HEK293 (cell line): ENCODE measurements around the gene ZNF556.

Experiments
- CTCF ChIA-PET: fragments of 350-600 bp; formaldehyde crosslinking; extraction: SDS; loops from one replicate; lab custom pipeline; 2021; ENCODE audit warnings: antibody characterized with exemption; lab: Yijun Ruan, JAX
- POLR2A ChIA-PET: fragments of 300-600 bp; formaldehyde crosslinking; extraction: SDS; loops from one replicate; lab custom pipeline; 2020; ENCODE audit warnings: antibody characterized with exemption, inconsistent platforms; lab: Yijun Ruan, JAX
- H3K27ac ChIP-seq: fragments of 200-500 bp; sonication (Bioruptor generic); 2 replicates; pipeline ENCODE4 v1.5.1; 2014; ENCODE audit warnings: low read depth, low read length, control low read depth, inconsistent platforms; ENCODE audit errors: extremely low read depth
- H3K36me3 ChIP-seq, 2 experiments: fragments of 200-500 bp in 1 of 2; sonication (Bioruptor generic) in 1 of 2; 1 replicate in 1 of 2; 2 replicates in 1 of 2; pipeline ENCODE4 v1.5.1; 2014 to 2017; ENCODE audit warnings: inconsistent platforms in 2 of 2, low read length in 2 of 2; ENCODE audit not compliant: control insufficient read depth in 2 of 2, insufficient read depth in 1 of 2
- H3K4me1 ChIP-seq: fragments of 200-500 bp; sonication (Bioruptor generic); 2 replicates; pipeline ENCODE4 v1.5.1; 2014; ENCODE audit warnings: mild to moderate bottlenecking, low read length, inconsistent platforms; ENCODE audit not compliant: control insufficient read depth, insufficient read depth
- H3K4me3 ChIP-seq: 2 replicates; pipeline ENCODE4 v1.5.1; 2011; ENCODE audit warnings: low read depth, mild to moderate bottlenecking, control low read depth, low read length, moderate library complexity
- H3K9me3 ChIP-seq: fragments of 200-500 bp; sonication (Bioruptor generic); 2 replicates; pipeline ENCODE4 v1.5.1; 2014; ENCODE audit warnings: low read depth, low read length, inconsistent platforms; ENCODE audit not compliant: control insufficient read depth, insufficient read depth
- AEBP2 ChIP-seq: fragments of 450-650 bp; formaldehyde crosslinking; IDR thresholded peaks from 2 replicates; pipeline ENCODE4 v1.5.1; 2016; ENCODE audit warnings: missing biosample characterization, missing genetic modification characterization, borderline replicate concordance
- CTCF ChIP-seq: fragments of 450-650 bp; formaldehyde crosslinking; IDR thresholded peaks from 2 replicates; pipeline ENCODE4 v1.5.1; 2016; ENCODE audit warnings: missing biosample characterization, missing genetic modification characterization
- FEZF1 ChIP-seq: fragments of 450-650 bp; formaldehyde crosslinking; IDR thresholded peaks from 2 replicates; pipeline ENCODE4 v1.5.1; 2016; ENCODE audit warnings: missing biosample characterization, missing genetic modification characterization
- GLI2 ChIP-seq: fragments of 450-650 bp; formaldehyde crosslinking; IDR thresholded peaks from 2 replicates; pipeline ENCODE4; 2017; ENCODE audit warnings: missing biosample characterization, missing genetic modification characterization, low read depth, borderline replicate concordance
- KLF10 ChIP-seq: fragments of 450-650 bp; IDR thresholded peaks from 2 replicates; pipeline ENCODE4 v1.5.1; 2018; ENCODE audit warnings: missing biosample characterization, mild to moderate bottlenecking, missing genetic modification characterization
- SETDB1 ChIP-seq: IDR thresholded peaks from one replicate; pipeline ENCODE4 v1.6.1; 2017; ENCODE audit warnings: mild to moderate bottlenecking, low read length, moderate library complexity, mixed read lengths; ENCODE audit not compliant: insufficient read length
- SP2 ChIP-seq: fragments of 450-650 bp; formaldehyde crosslinking; IDR thresholded peaks from 2 replicates; pipeline ENCODE4 v1.5.1; 2016; ENCODE audit warnings: missing biosample characterization, missing genetic modification characterization
- TCF7L2 ChIP-seq: IDR thresholded peaks from 2 replicates; pipeline ENCODE4 v1.6.1; 2011; ENCODE audit warnings: low read depth, mild to moderate bottlenecking, inconsistent platforms, low read length, moderate library complexity, borderline replicate concordance
- ZNF114 ChIP-seq: fragments of 450-650 bp; formaldehyde crosslinking; IDR thresholded peaks from 2 replicates; pipeline ENCODE4 v1.5.0; 2017; ENCODE audit warnings: missing biosample characterization, missing genetic modification characterization
- ZNF157 ChIP-seq: fragments of 450-650 bp; formaldehyde crosslinking; IDR thresholded peaks from 2 replicates; pipeline ENCODE4 v1.5.1; 2016; ENCODE audit warnings: missing biosample characterization, missing genetic modification characterization
- ZNF214 ChIP-seq: fragments of 450-650 bp; formaldehyde crosslinking; IDR thresholded peaks from 2 replicates; pipeline ENCODE4 v1.5.1; 2017; ENCODE audit warnings: missing biosample characterization, mild to moderate bottlenecking, missing genetic modification characterization, borderline replicate concordance
- ZNF239 ChIP-seq: fragments of 450-650 bp; formaldehyde crosslinking; IDR thresholded peaks from 2 replicates; pipeline ENCODE4 v1.5.1; 2016; ENCODE audit warnings: missing biosample characterization, missing genetic modification characterization
- ZNF292 ChIP-seq: fragments of 450-650 bp; formaldehyde crosslinking; IDR thresholded peaks from 2 replicates; pipeline ENCODE4 v1.5.1; 2016; ENCODE audit warnings: low read depth, missing biosample characterization, missing genetic modification characterization, borderline replicate concordance
- ZNF350 ChIP-seq: fragments of 450-650 bp; formaldehyde crosslinking; IDR thresholded peaks from 2 replicates; pipeline ENCODE4 v1.5.0; 2017; ENCODE audit warnings: missing biosample characterization, mild to moderate bottlenecking, missing genetic modification characterization
- ZNF362 ChIP-seq: fragments of 450-650 bp; formaldehyde crosslinking; IDR thresholded peaks from 2 replicates; pipeline ENCODE4 v1.5.1; 2016; ENCODE audit warnings: missing biosample characterization, missing genetic modification characterization
- ZNF423 ChIP-seq: fragments of 450-650 bp; formaldehyde crosslinking; IDR thresholded peaks from 2 replicates; pipeline ENCODE4 v1.5.1; 2016; ENCODE audit warnings: missing biosample characterization, missing genetic modification characterization
- ZNF449 ChIP-seq: fragments of 450-650 bp; formaldehyde crosslinking; IDR thresholded peaks from 2 replicates; pipeline ENCODE4 v1.5.1; 2017; ENCODE audit warnings: missing biosample characterization, mild to moderate bottlenecking, missing genetic modification characterization, moderate library complexity
- ZNF514 ChIP-seq: fragments of 450-650 bp; formaldehyde crosslinking; IDR thresholded peaks from 2 replicates; pipeline ENCODE4 v1.5.1; 2016; ENCODE audit warnings: missing biosample characterization, missing genetic modification characterization
- ZNF571 ChIP-seq: fragments of 450-650 bp; formaldehyde crosslinking; IDR thresholded peaks from 2 replicates; pipeline ENCODE4 v1.5.0; 2017; ENCODE audit warnings: missing biosample characterization, missing genetic modification characterization
- ZNF639 ChIP-seq: fragments of 450-650 bp; formaldehyde crosslinking; IDR thresholded peaks from 2 replicates; pipeline ENCODE4 v1.5.1; 2016; ENCODE audit warnings: missing biosample characterization, missing genetic modification characterization
- ZNF645 ChIP-seq: fragments of 450-650 bp; formaldehyde crosslinking; IDR thresholded peaks from 2 replicates; pipeline ENCODE4; 2016; ENCODE audit warnings: missing biosample characterization, missing genetic modification characterization
- ZNF776 ChIP-seq: fragments of 450-650 bp; formaldehyde crosslinking; IDR thresholded peaks from 2 replicates; pipeline ENCODE4 v1.5.0; 2017; ENCODE audit warnings: missing biosample characterization, missing genetic modification characterization, borderline replicate concordance
- ZNF791 ChIP-seq: fragments of 450-650 bp; formaldehyde crosslinking; IDR thresholded peaks from 2 replicates; pipeline ENCODE4 v1.5.1; 2016; ENCODE audit warnings: missing biosample characterization, missing genetic modification characterization
- ZSCAN23 ChIP-seq: fragments of 450-650 bp; formaldehyde crosslinking; IDR thresholded peaks from 2 replicates; pipeline ENCODE4 v1.5.1; 2016; ENCODE audit warnings: missing biosample characterization, missing genetic modification characterization

Gene ZNF556

GRCh38 chr19:2867025-2867991, at the start of gene ZNF556:
ZNF556 (plus strand) TSS chr19:2867335; CDS start chr19:2867422, 87 bp downstream.
- CTCF ChIA-PET: interaction anchor here (0.7 to 1.4 kb wide), 2 partner anchors 20 to 609 kb away, joined by 3 read pairs; no protein-coding TSS in a partner anchor
- Histone ChIP-seq H3K4me3 (no peak within 1 kb of the TSS), H3K36me3 (no peaks in the 10 kb centered on the region), H3K4me1 (no peaks in the 10 kb centered on the region), H3K27ac (no peak within 1 kb of the TSS), H3K9me3 (no peaks in the 10 kb centered on the region)
- peak; percentile 25; the same call in 1 of the 2 replicates for TF ChIP-seq SP2 (tag by site-specific recombination)
- TF ChIP-seq ZNF645: no peak
- POLR2A ChIA-PET: no interaction called here

- POLR2A ChIA-PET: interaction anchor here (1.0 to 1.2 kb wide), 3 partner anchors 22 to 131 kb away, joined by 3 to 5 read pairs (median 3); partner anchors contain the start of genes ZNF555 and ZNF57
- Histone ChIP-seq H3K4me1 (no peaks in the 10 kb centered on the region), H3K36me3 (peaks cover 0 to 21% of the 10 kb centered on the region in 2 experiments; a peak in 2 of 3 replicates), H3K4me3 (peak within 1 kb of the TSS; percentile 69), H3K9me3 (no peaks in the 10 kb centered on the region), H3K27ac (peak within 1 kb of the TSS; percentile 43; the same call in 1 of the 2 replicates)
- CTCF ChIA-PET: interaction anchor here (0.5 to 1.5 kb wide), 14 partner anchors 13 to 1459 kb away, joined by 3 to 7 read pairs (median 4); partner anchors contain the start of genes SGTA and THOP1
- TF ChIP-seq ZNF350 (no peak), ZNF449 (tag by site-specific recombination) (no peak), ZNF114 (no peak), ZNF157 (no peak), ZNF214 (tag by site-specific recombination) (no peak), ZNF639 (no peak; the same call in 1 of the 2 replicates), AEBP2 (tag by site-specific recombination) (no peak), ZNF514 (tag by site-specific recombination) (no peak), ZNF239 (tag by site-specific recombination) (no peak), ZNF423 (tag by site-specific recombination) (no peak), ZNF292 (tag by site-specific recombination) (no peak), ZNF362 (no peak), GLI2 (no peak; the same call in 1 of the 2 replicates), ZNF776 (tag by site-specific recombination) (no peak), TCF7L2 (no peak), ZNF791 (tag by site-specific recombination) (no peak), KLF10 (tag by site-specific recombination) (no peak), CTCF (tag by site-specific recombination) (peak; percentile 100), ZNF571 (no peak), ZSCAN23 (tag by site-specific recombination) (no peak), SETDB1 (no peak), FEZF1 (tag by site-specific recombination) (no peak)
Observed at GRCh38 chr19:2819540-2820111, 47.5 kb upstream of the ZNF556 start, which contains the start of gene ZNF554. ZNF554 (plus strand) TSS chr19:2819868; CDS start chr19:2820072, 204 bp downstream.
